A549 (cell line): ENCODE measurements around the gene PTCD1.

Experiments used
- PHF8 ChIP-seq: fragments of 200-600 bp; sonication (generic); IDR thresholded peaks from 2 replicates; pipeline ENCODE4 v1.6.1; 2016; ENCODE audit warnings: low read depth, mild to moderate bottlenecking, antibody characterized with exemption, moderate library complexity, borderline replicate concordance
- POLR2A ChIP-seq: IDR thresholded peaks from 2 replicates; pipeline ENCODE4 v1.6.1; 2012; ENCODE audit warnings: mild to moderate bottlenecking, low read length
- TF ChIP-seq, protein P1 (sequence below): fragments of 450-650 bp; IDR thresholded peaks from 2 replicates; pipeline ENCODE4 v1.6.1; 2014; ENCODE audit warnings: antibody characterized with exemption
- TF ChIP-seq, protein P2 (sequence below): fragments of >200 bp; sonication (Bioruptor Twin); formaldehyde crosslinking; IDR thresholded peaks from 3 replicates; pipeline ENCODE4 v1.5.1; 2016

DNA sequence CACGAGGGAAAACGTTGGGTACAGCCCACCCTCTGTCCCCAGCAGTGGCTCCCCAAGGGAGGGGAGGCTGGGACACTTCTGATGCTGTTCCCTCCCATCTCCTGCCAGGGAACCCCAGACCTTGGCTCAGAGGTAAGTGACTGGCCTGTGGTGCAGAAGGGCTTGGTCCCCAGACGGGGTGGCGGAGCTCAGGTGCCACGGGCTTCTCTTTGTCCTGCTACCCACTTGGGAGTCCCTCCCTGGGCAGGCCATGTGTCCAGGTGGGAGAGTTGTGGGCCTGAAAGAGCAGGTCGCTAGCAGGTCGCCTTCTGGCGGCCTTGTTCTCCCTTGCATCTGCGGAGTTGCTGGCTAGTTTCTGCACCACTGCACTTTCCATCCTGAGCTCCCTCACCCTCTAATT lies 17.3 kb upstream of the PTCD1 start:
- no peak for TF ChIP-seq POLR2A
- TF ChIP-seq, protein P1, sequence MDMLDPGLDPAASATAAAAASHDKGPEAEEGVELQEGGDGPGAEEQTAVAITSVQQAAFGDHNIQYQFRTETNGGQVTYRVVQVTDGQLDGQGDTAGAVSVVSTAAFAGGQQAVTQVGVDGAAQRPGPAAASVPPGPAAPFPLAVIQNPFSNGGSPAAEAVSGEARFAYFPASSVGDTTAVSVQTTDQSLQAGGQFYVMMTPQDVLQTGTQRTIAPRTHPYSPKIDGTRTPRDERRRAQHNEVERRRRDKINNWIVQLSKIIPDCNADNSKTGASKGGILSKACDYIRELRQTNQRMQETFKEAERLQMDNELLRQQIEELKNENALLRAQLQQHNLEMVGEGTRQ, result no peak
- TF ChIP-seq, protein P2, sequence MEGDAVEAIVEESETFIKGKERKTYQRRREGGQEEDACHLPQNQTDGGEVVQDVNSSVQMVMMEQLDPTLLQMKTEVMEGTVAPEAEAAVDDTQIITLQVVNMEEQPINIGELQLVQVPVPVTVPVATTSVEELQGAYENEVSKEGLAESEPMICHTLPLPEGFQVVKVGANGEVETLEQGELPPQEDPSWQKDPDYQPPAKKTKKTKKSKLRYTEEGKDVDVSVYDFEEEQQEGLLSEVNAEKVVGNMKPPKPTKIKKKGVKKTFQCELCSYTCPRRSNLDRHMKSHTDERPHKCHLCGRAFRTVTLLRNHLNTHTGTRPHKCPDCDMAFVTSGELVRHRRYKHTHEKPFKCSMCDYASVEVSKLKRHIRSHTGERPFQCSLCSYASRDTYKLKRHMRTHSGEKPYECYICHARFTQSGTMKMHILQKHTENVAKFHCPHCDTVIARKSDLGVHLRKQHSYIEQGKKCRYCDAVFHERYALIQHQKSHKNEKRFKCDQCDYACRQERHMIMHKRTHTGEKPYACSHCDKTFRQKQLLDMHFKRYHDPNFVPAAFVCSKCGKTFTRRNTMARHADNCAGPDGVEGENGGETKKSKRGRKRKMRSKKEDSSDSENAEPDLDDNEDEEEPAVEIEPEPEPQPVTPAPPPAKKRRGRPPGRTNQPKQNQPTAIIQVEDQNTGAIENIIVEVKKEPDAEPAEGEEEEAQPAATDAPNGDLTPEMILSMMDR, result no peak
- no peak for TF ChIP-seq PHF8
